Mesenchymal stem cell (in vitro differentiated cells and primary cell): ENCODE data around the gene GJB5. TPM values are rescaled to one million over a fixed set of nuclear protein-coding genes. Genes with fewer than 3 reads are reported as not detected.

ENCODE experiments used
- DNase-seq: peaks from one replicate; pipeline ENCODE4 v3.0.0-alpha.2; 2013
- H2AFZ ChIP-seq: one replicate; pipeline ENCODE4 v1.6.1; 2013; ENCODE audit warnings: low read depth, mild to moderate bottlenecking, control low read depth, inconsistent platforms, low read length, moderate library complexity
- H2AK5ac ChIP-seq: 2 replicates; pipeline ENCODE4 v1.6.1; 2013; ENCODE audit warnings: low read length, moderate library complexity, mild to moderate bottlenecking, inconsistent platforms; ENCODE audit not compliant: severe bottlenecking
- H2BK120ac ChIP-seq: one replicate; pipeline ENCODE4 v1.6.1; 2013; ENCODE audit warnings: low read depth, mild to moderate bottlenecking, inconsistent platforms, low read length, moderate library complexity
- H2BK12ac ChIP-seq, 2 experiments: one replicate each; pipeline ENCODE4 v1.6.1; 2013; ENCODE audit warnings: inconsistent platforms in 2 of 2, low read length in 2 of 2, mild to moderate bottlenecking in 2 of 2, moderate library complexity in 2 of 2, control low read depth in 1 of 2
- H2BK15ac ChIP-seq: one replicate; pipeline ENCODE4 v1.6.1; 2013; ENCODE audit warnings: mild to moderate bottlenecking, low read depth, inconsistent platforms; ENCODE audit not compliant: poor library complexity, severe bottlenecking
- H2BK5ac ChIP-seq: 2 replicates; pipeline ENCODE4 v1.6.1; 2013; ENCODE audit warnings: low read depth, mild to moderate bottlenecking, low read length, control low read depth, inconsistent platforms; ENCODE audit not compliant: poor library complexity, severe bottlenecking
- H3K14ac ChIP-seq, 2 experiments: one replicate each; pipeline ENCODE4 v1.6.1; 2013; ENCODE audit warnings: inconsistent platforms in 2 of 2, low read length in 2 of 2, control low read depth in 1 of 2, mild to moderate bottlenecking in 1 of 2, moderate library complexity in 1 of 2
- H3K18ac ChIP-seq, 2 experiments: one replicate each; pipeline ENCODE4 v1.6.1; 2013; ENCODE audit warnings: inconsistent platforms in 2 of 2, low read length in 2 of 2, control low read depth in 1 of 2, low read depth in 1 of 2, mild to moderate bottlenecking in 1 of 2
- H3K23ac ChIP-seq, 2 experiments: one replicate each; pipeline ENCODE4 v1.6.1; 2013; ENCODE audit warnings: inconsistent platforms in 2 of 2, low read length in 2 of 2, mild to moderate bottlenecking in 2 of 2, moderate library complexity in 2 of 2, control low read depth in 1 of 2
- H3K27ac ChIP-seq: 2 replicates; pipeline ENCODE4 v1.5.1; 2013; ENCODE audit warnings: mild to moderate bottlenecking, moderate library complexity, low read length, control low read depth, inconsistent platforms; ENCODE audit not compliant: poor library complexity, severe bottlenecking
- H3K27me3 ChIP-seq, 2 experiments: 2 replicates each; pipeline versions ENCODE4 v1.6.1 to v1.7.0; 2013; ENCODE audit warnings: low read length in 2 of 2, mild to moderate bottlenecking in 2 of 2, moderate library complexity in 2 of 2, control low read depth in 1 of 2, inconsistent platforms in 1 of 2; ENCODE audit not compliant: control insufficient read depth in 1 of 2, insufficient read depth in 1 of 2
- H3K36me3 ChIP-seq, 2 experiments: 2 replicates each; pipeline versions ENCODE4 v1.6.1 to v1.7.0; 2013; ENCODE audit warnings: low read length in 2 of 2, control low read depth in 1 of 2, inconsistent platforms in 1 of 2, low read depth in 1 of 2, mild to moderate bottlenecking in 1 of 2; ENCODE audit not compliant: insufficient read depth in 2 of 2, control insufficient read depth in 1 of 2
- H3K4ac ChIP-seq, 2 experiments: one replicate each; pipeline ENCODE4 v1.6.1; 2013; ENCODE audit warnings: inconsistent platforms in 2 of 2, low read length in 2 of 2, mild to moderate bottlenecking in 2 of 2, moderate library complexity in 2 of 2, control low read depth in 1 of 2, low read depth in 1 of 2
- H3K4me1 ChIP-seq: 2 replicates; pipeline ENCODE4 v1.6.1; 2013; ENCODE audit warnings: low read depth, low read length, control low read depth; ENCODE audit not compliant: control insufficient read depth, insufficient read depth
- H3K4me2 ChIP-seq: 2 replicates; pipeline ENCODE4 v1.6.1; 2013; ENCODE audit warnings: low read length, mild to moderate bottlenecking, inconsistent platforms; ENCODE audit not compliant: poor library complexity, severe bottlenecking
- H3K4me3 ChIP-seq, 2 experiments: 2 replicates each; pipeline versions ENCODE4 v1.5.1 to v1.7.0; 2013; ENCODE audit warnings: low read length in 2 of 2, mild to moderate bottlenecking in 2 of 2, control low read depth in 1 of 2, low read depth in 1 of 2; ENCODE audit not compliant: insufficient read depth in 1 of 2
- H3K79me1 ChIP-seq: replicated peaks from 2 replicates; pipeline ENCODE4 v1.6.1; 2013; ENCODE audit warnings: mild to moderate bottlenecking, control low read depth, low read length, inconsistent platforms; ENCODE audit not compliant: poor library complexity, severe bottlenecking
- H3K9ac ChIP-seq: 2 replicates; pipeline ENCODE4 v1.7.0; 2013; ENCODE audit warnings: mild to moderate bottlenecking, low read length, moderate library complexity
- H3K9me3 ChIP-seq: 2 replicates; pipeline ENCODE4 v1.7.0; 2013; ENCODE audit warnings: mild to moderate bottlenecking, low read length; ENCODE audit not compliant: control insufficient read depth
- H4K8ac ChIP-seq: one replicate; pipeline ENCODE4 v1.6.1; 2013; ENCODE audit warnings: inconsistent platforms, mild to moderate bottlenecking, low read length, moderate library complexity
- H4K91ac ChIP-seq: one replicate; pipeline ENCODE4 v1.6.1; 2013; ENCODE audit warnings: mild to moderate bottlenecking, low read length, inconsistent platforms
- WGBS: methylation state at CpG from one replicate; pipeline ENCODE4 v1.1.7; 2013; ENCODE audit warnings: mixed read lengths; 5-methylcytosine and 5-hydroxymethylcytosine counted together
- polyA plus RNA-seq, 2 experiments: library from polyadenylated mRNA; stranded (reverse); fragments of 200-250 nt; gene quantifications; one replicate each; pipeline ENCODE4 v1.2.3, GENCODE V29; 2013

The GJB5 gene
- not detected for polyA plus RNA-seq (2013, experiment 1 of 2)
- not detected for polyA plus RNA-seq (2013, experiment 2 of 2)

GRCh38 chr1:34754964-34755637, at the start of gene GJB5:
Gene GJB5 (plus strand): TSS chr1:34755047. CDS start chr1:34757331, 2,284 bp downstream.
- no peak within 1 kb of the TSS for H2BK5ac ChIP-seq
- no peak within 1 kb of the TSS for H2AFZ ChIP-seq
- no peaks in the 10 kb centered on the region for H3K36me3 ChIP-seq
- H3K27ac ChIP-seq = no peak within 1 kb of the TSS
- WGBS = 57% methylated on average over 10 of the region's 13 CpGs
- H2BK120ac ChIP-seq = no peak within 1 kb of the TSS
- DNase-seq = no peak
- peaks cover 2% of the 10 kb centered on the region for H3K4me1 ChIP-seq
- no peak within 1 kb of the TSS for H2BK15ac ChIP-seq
- H3K14ac ChIP-seq = no peak within 1 kb of the TSS
- no peak within 1 kb of the TSS for H2AK5ac ChIP-seq
- no peak within 1 kb of the TSS for H3K9ac ChIP-seq
- H3K4me3 ChIP-seq = no peak within 1 kb of the TSS
- H3K18ac ChIP-seq = no peak within 1 kb of the TSS
- H4K8ac ChIP-seq = no peak within 1 kb of the TSS
- no peak within 1 kb of the TSS for H2BK12ac ChIP-seq
- H4K91ac ChIP-seq = no peak within 1 kb of the TSS
- no peak within 1 kb of the TSS for H3K4me2 ChIP-seq
- no peak within 1 kb of the TSS for H3K23ac ChIP-seq
- H3K79me1 ChIP-seq = no peaks in the 10 kb centered on the region
- no peak within 1 kb of the TSS for H3K4ac ChIP-seq
- peaks cover 11% of the 10 kb centered on the region for H3K9me3 ChIP-seq
- H3K27me3 ChIP-seq = peaks cover 0 to 56% of the 10 kb centered on the region in 2 experiments

- Histone ChIP-seq H4K8ac (no peak overlapping the region), H2BK120ac (no peak overlapping the region), H3K27me3 (peaks cover 0 to 43% of the 10 kb centered on the region in 2 experiments), H3K4ac (no peak overlapping the region), H2BK12ac (no peak overlapping the region), H3K36me3 (no peaks in the 10 kb centered on the region), H3K9ac (no peak overlapping the region), H3K18ac (no peak overlapping the region), H3K23ac (no peak overlapping the region), H3K4me3 (no peak overlapping the region), H2AK5ac (no peak overlapping the region), H3K9me3 (no peaks in the 10 kb centered on the region), H3K4me2 (no peak overlapping the region), H3K4me1 (no peaks in the 10 kb centered on the region), H3K79me1 (no peaks in the 10 kb centered on the region), H4K91ac (no peak overlapping the region), H2BK15ac (no peak overlapping the region), H3K14ac (no peak overlapping the region), H2BK5ac (no peak overlapping the region), H2AFZ (no peak overlapping the region), H3K27ac (no peak overlapping the region)
- WGBS = 59% methylated on average over 3 of the region's 3 CpGs
- DNase-seq = no peak
Observed at GRCh38 chr1:34705077-34705476, 49.8 kb upstream of the GJB5 start.

GRCh38 chr1:34708106-34708505, 46.7 kb upstream of the GJB5 start:
- no peak overlapping the region for H2BK5ac ChIP-seq
- DNase-seq = no peak
- no peak overlapping the region for H3K9ac ChIP-seq
- H4K91ac ChIP-seq = no peak overlapping the region
- H3K4me2 ChIP-seq = no peak overlapping the region
- no peak overlapping the region for H3K23ac ChIP-seq
- no peak overlapping the region for H2BK120ac ChIP-seq
- no peak overlapping the region for H2BK15ac ChIP-seq
- H3K79me1 ChIP-seq = no peaks in the 10 kb centered on the region
- H2BK12ac ChIP-seq = no peak overlapping the region
- no peaks in the 10 kb centered on the region for H3K4me1 ChIP-seq
- no peak overlapping the region for H3K27ac ChIP-seq
- H3K36me3 ChIP-seq = no peaks in the 10 kb centered on the region
- H3K14ac ChIP-seq = no peak overlapping the region
- H2AK5ac ChIP-seq = no peak overlapping the region
- H3K27me3 ChIP-seq = peaks cover 0 to 43% of the 10 kb centered on the region in 2 experiments
- no peak overlapping the region for H2AFZ ChIP-seq
- no peak overlapping the region for H4K8ac ChIP-seq
- H3K9me3 ChIP-seq = no peaks in the 10 kb centered on the region
- no peak overlapping the region for H3K18ac ChIP-seq
- no peak overlapping the region for H3K4ac ChIP-seq
- 83% methylated on average over 4 of the region's 4 CpGs for WGBS
- no peak overlapping the region for H3K4me3 ChIP-seq

GRCh38 chr1:34709547-34709946, 45.3 kb upstream of the GJB5 start:
- no peak overlapping the region for H3K27ac ChIP-seq
- H3K4me3 ChIP-seq = no peak overlapping the region
- no peaks in the 10 kb centered on the region for H3K9me3 ChIP-seq
- H2BK120ac ChIP-seq = no peak overlapping the region
- no peak overlapping the region for H3K4me2 ChIP-seq
- H4K8ac ChIP-seq = no peak overlapping the region
- no peak overlapping the region for H3K23ac ChIP-seq
- no peaks in the 10 kb centered on the region for H3K79me1 ChIP-seq
- no peak overlapping the region for H4K91ac ChIP-seq
- H3K4me1 ChIP-seq = no peaks in the 10 kb centered on the region
- H2BK15ac ChIP-seq = no peak overlapping the region
- no peak overlapping the region for H2AFZ ChIP-seq
- no peak overlapping the region for H3K14ac ChIP-seq
- WGBS = 36% methylated on average over 6 of the region's 6 CpGs
- no peak for DNase-seq
- no peak overlapping the region for H2AK5ac ChIP-seq
- no peak overlapping the region for H3K4ac ChIP-seq
- H2BK12ac ChIP-seq = no peak overlapping the region
- no peaks in the 10 kb centered on the region for H3K36me3 ChIP-seq
- peaks cover 0 to 47% of the 10 kb centered on the region in 2 experiments for H3K27me3 ChIP-seq
- H3K9ac ChIP-seq = no peak overlapping the region
- H3K18ac ChIP-seq = no peak overlapping the region
- no peak overlapping the region for H2BK5ac ChIP-seq
